ENCODE data around the gene FNDC8. TPM values are rescaled to one million over a fixed set of nuclear protein-coding genes. Genes with fewer than 3 reads are reported as not detected.

Gene FNDC8
- polyA plus RNA-seq, 2 of the 4 experiments (the other 2 are of a cell fraction) = not detected

DNA sequence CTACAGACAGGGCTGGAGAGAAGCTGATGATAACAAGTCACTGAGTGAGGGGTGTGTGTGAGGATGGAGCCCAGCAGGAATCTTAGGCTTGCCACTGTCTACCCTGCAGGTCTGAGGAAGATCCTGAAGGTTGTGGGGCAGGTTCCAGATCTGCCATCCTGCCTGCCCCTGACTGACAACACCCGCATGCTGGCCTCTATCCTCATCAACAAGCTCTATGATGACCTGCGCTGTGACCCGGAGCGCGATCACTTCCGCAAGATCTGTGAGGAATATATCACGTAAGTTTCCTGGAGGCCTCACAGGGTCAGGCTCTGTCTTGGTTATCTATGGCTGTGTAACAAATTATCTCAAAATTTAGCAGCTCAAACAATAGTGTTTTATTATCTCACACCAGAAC lies 42.5 kb downstream of the FNDC8 start:
- no peak overlapping the region for H3K27ac ChIP-seq
- ATAC-seq = no peak
- DNase-seq (ENCODE audit: low read depth in 1 of 2, low spot score in 1 of 2) = no peak
- TF ChIP-seq, protein P1, sequence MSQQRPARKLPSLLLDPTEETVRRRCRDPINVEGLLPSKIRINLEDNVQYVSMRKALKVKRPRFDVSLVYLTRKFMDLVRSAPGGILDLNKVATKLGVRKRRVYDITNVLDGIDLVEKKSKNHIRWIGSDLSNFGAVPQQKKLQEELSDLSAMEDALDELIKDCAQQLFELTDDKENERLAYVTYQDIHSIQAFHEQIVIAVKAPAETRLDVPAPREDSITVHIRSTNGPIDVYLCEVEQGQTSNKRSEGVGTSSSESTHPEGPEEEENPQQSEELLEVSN (IDR thresholded peaks at IDR 0.05; ENCODE audit: borderline replicate concordance, low read depth) = no peak
- TF ChIP-seq CBX2 (IDR thresholded peaks at IDR 0.05; ENCODE audit: borderline replicate concordance, low read depth) (no peak), NFE2L2 (conservative IDR thresholded peaks at IDR 0.05; ENCODE audit: low read length) (no peak), CHD4 (IDR thresholded peaks at IDR 0.05; ENCODE audit: borderline replicate concordance) (no peak), GATA3 (IDR thresholded peaks at IDR 0.05; ENCODE audit: borderline replicate concordance) (no peak), ZFP36 (IDR thresholded peaks at IDR 0.05; ENCODE audit: borderline replicate concordance, partially characterized antibody) (no peak), TFCP2L1 (CRISPR knock-in tag; IDR thresholded peaks at IDR 0.05) (no peak), TP53 (CRISPR knock-in tag; IDR thresholded peaks at IDR 0.05) (no peak)
- TF ChIP-seq, protein P2, sequence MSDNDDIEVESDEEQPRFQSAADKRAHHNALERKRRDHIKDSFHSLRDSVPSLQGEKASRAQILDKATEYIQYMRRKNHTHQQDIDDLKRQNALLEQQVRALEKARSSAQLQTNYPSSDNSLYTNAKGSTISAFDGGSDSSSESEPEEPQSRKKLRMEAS (IDR thresholded peaks at IDR 0.05) = no peak
- TF ChIP-seq, protein P3, sequence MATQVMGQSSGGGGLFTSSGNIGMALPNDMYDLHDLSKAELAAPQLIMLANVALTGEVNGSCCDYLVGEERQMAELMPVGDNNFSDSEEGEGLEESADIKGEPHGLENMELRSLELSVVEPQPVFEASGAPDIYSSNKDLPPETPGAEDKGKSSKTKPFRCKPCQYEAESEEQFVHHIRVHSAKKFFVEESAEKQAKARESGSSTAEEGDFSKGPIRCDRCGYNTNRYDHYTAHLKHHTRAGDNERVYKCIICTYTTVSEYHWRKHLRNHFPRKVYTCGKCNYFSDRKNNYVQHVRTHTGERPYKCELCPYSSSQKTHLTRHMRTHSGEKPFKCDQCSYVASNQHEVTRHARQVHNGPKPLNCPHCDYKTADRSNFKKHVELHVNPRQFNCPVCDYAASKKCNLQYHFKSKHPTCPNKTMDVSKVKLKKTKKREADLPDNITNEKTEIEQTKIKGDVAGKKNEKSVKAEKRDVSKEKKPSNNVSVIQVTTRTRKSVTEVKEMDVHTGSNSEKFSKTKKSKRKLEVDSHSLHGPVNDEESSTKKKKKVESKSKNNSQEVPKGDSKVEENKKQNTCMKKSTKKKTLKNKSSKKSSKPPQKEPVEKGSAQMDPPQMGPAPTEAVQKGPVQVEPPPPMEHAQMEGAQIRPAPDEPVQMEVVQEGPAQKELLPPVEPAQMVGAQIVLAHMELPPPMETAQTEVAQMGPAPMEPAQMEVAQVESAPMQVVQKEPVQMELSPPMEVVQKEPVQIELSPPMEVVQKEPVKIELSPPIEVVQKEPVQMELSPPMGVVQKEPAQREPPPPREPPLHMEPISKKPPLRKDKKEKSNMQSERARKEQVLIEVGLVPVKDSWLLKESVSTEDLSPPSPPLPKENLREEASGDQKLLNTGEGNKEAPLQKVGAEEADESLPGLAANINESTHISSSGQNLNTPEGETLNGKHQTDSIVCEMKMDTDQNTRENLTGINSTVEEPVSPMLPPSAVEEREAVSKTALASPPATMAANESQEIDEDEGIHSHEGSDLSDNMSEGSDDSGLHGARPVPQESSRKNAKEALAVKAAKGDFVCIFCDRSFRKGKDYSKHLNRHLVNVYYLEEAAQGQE (IDR thresholded peaks at IDR 0.05) = no peak
- TF ChIP-seq, protein P4, sequence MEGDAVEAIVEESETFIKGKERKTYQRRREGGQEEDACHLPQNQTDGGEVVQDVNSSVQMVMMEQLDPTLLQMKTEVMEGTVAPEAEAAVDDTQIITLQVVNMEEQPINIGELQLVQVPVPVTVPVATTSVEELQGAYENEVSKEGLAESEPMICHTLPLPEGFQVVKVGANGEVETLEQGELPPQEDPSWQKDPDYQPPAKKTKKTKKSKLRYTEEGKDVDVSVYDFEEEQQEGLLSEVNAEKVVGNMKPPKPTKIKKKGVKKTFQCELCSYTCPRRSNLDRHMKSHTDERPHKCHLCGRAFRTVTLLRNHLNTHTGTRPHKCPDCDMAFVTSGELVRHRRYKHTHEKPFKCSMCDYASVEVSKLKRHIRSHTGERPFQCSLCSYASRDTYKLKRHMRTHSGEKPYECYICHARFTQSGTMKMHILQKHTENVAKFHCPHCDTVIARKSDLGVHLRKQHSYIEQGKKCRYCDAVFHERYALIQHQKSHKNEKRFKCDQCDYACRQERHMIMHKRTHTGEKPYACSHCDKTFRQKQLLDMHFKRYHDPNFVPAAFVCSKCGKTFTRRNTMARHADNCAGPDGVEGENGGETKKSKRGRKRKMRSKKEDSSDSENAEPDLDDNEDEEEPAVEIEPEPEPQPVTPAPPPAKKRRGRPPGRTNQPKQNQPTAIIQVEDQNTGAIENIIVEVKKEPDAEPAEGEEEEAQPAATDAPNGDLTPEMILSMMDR (IDR thresholded peaks at IDR 0.05) = no peak
- POLR2A ChIA-PET = no interaction called here
- H3K9me3 ChIP-seq = no peaks in the 10 kb centered on the region
- CTCF ChIA-PET = interaction anchor here (0.7 to 13.9 kb wide), 4 partner anchors 15 to 374 kb away, joined by 3 to 308 read pairs (median 8); partner anchors contain the start of gene SLFN12L
- H3K4me2 ChIP-seq = no peak overlapping the region
- H3K4me3 ChIP-seq = no peak overlapping the region
- WGBS (ENCODE audit: missing lambda C conversion rate) = 96% methylated on average over 7 of the region's 7 CpGs
- H3K4me1 ChIP-seq = no peaks in the 10 kb centered on the region
- FAIRE-seq = no peak

DNA sequence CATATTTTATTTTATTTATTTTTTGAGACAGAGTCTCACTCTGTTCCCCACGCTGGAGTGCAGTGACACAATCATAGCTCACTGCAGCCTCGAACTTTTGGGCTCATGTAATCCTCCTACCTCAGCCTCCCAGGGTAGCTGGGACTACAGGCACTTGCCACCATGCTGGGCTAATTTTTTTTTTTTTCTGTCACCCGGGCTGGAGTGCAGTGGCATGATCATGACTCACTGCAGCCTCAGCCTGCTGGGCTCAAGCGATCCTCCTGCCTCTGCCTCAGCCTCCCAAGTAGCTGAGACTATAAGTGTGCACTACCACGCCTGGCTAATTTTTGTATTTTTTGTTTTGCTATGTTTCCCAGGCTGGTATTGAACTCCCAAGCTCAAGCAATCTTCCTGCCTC lies 43.3 kb downstream of the FNDC8 start:
- no peak for DNase-seq (ENCODE audit: low read depth in 1 of 2, low spot score in 1 of 2)
- Histone ChIP-seq H3K27ac (no peak overlapping the region), H3K4me1 (no peaks in the 10 kb centered on the region), H3K4me2 (no peak overlapping the region), H3K4me3 (no peak overlapping the region), H3K9me3 (no peaks in the 10 kb centered on the region)
- CTCF ChIA-PET = interaction anchor here (0.6 to 13.9 kb wide), 5 partner anchors 148 to 374 kb away, joined by 3 to 308 read pairs (median 4); partner anchors contain the start of gene SLFN12L
- no peak for FAIRE-seq
- ATAC-seq = no peak
- POLR2A ChIA-PET = no interaction called here
- 19% methylated on average over 5 of the region's 5 CpGs for WGBS (ENCODE audit: missing lambda C conversion rate)
- TF ChIP-seq ZNF302 (CRISPR knock-in tag; IDR thresholded peaks at IDR 0.05) = no peak
- no peak for TF ChIP-seq NPAS2 (CRISPR knock-in tag; IDR thresholded peaks at IDR 0.05; ENCODE audit: borderline replicate concordance)
- TF ChIP-seq CBX2 (IDR thresholded peaks at IDR 0.05; ENCODE audit: borderline replicate concordance, low read depth) = no peak
- TF ChIP-seq MAFK (IDR thresholded peaks at IDR 0.05; ENCODE audit: partially characterized antibody) = no peak
- TF ChIP-seq, protein P5, sequence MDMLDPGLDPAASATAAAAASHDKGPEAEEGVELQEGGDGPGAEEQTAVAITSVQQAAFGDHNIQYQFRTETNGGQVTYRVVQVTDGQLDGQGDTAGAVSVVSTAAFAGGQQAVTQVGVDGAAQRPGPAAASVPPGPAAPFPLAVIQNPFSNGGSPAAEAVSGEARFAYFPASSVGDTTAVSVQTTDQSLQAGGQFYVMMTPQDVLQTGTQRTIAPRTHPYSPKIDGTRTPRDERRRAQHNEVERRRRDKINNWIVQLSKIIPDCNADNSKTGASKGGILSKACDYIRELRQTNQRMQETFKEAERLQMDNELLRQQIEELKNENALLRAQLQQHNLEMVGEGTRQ (IDR thresholded peaks at IDR 0.05) = no peak
- TF ChIP-seq ESRRA (IDR thresholded peaks at IDR 0.05; ENCODE audit: borderline replicate concordance, low read length) = no peak
- TF ChIP-seq, protein P6, sequence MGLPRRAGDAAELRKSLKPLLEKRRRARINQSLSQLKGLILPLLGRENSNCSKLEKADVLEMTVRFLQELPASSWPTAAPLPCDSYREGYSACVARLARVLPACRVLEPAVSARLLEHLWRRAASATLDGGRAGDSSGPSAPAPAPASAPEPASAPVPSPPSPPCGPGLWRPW (IDR thresholded peaks at IDR 0.05) = no peak
- TF ChIP-seq BHLHE40 (IDR thresholded peaks at IDR 0.05; ENCODE audit: low read depth, low read length) = no peak
- no peak for TF ChIP-seq EHMT2 (IDR thresholded peaks at IDR 0.05; ENCODE audit: low read depth)
- TF ChIP-seq JUN (IDR thresholded peaks at IDR 0.05) = no peak
- no peak for TF ChIP-seq NFE2L2 (conservative IDR thresholded peaks at IDR 0.05; ENCODE audit: low read length)
- no peak for TF ChIP-seq GATA3 (IDR thresholded peaks at IDR 0.05; ENCODE audit: borderline replicate concordance)
- TF ChIP-seq, protein P4 (IDR thresholded peaks at IDR 0.05) = no peak
- no peak for TF ChIP-seq SMC3 (IDR thresholded peaks at IDR 0.05)
- TF ChIP-seq, protein P7, sequence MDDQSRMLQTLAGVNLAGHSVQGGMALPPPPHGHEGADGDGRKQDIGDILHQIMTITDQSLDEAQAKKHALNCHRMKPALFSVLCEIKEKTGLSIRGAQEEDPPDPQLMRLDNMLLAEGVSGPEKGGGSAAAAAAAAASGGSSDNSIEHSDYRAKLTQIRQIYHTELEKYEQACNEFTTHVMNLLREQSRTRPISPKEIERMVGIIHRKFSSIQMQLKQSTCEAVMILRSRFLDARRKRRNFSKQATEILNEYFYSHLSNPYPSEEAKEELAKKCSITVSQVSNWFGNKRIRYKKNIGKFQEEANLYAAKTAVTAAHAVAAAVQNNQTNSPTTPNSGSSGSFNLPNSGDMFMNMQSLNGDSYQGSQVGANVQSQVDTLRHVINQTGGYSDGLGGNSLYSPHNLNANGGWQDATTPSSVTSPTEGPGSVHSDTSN (IDR thresholded peaks at IDR 0.05) = no peak
- TF ChIP-seq FOSL2 (IDR thresholded peaks at IDR 0.05) = no peak
- no peak for TF ChIP-seq FOSL2 (CRISPR knock-in tag; IDR thresholded peaks at IDR 0.05)
- no peak for TF ChIP-seq MYC (IDR thresholded peaks at IDR 0.05; ENCODE audit: borderline replicate concordance, low read length)
- no peak for TF ChIP-seq JUNB (IDR thresholded peaks at IDR 0.05)
- no peak for TF ChIP-seq POLR2AphosphoS2 (conservative IDR thresholded peaks at IDR 0.05; ENCODE audit: low read length)

Data from A549 (cell line).